ENCODE measurements around the gene OR5B2.
"Not testable (repeated sequence)": the region's sequence is repeated elsewhere in the genome, so short reads cannot be mapped to it uniquely, and the experiment has no call there.

OR5B2 gene

DNA sequence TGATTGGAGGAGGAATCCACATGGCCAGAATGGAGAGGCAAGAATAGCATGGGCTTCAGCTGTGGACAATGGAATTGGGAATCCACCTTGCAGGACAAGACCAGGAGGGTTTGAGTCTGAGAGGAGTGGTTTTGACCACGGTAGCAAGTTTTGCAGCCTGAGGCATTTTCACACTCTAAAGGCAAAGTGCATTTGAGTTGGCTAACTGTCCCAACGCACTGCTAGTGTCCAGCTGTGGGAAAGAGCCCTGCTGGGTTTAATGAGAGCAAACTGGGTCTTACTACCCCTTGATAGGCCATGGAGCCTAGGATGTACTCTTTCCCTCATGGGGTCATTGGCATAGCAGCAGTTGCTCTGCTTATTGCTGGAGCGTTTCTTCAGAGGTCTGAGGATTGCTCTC, at the start of gene OR5B2:
OR5B2 (minus strand) TSS at position 101 of the 400 bp plus-strand sequence. CDS start 4,860 bp downstream, outside the sequence.
- DNase-seq: no peak

- no peak for DNase-seq
These were observed 44.0 kb upstream of the OR5B2 start for GRCh38 chr11:58471892-58472291.

DNA sequence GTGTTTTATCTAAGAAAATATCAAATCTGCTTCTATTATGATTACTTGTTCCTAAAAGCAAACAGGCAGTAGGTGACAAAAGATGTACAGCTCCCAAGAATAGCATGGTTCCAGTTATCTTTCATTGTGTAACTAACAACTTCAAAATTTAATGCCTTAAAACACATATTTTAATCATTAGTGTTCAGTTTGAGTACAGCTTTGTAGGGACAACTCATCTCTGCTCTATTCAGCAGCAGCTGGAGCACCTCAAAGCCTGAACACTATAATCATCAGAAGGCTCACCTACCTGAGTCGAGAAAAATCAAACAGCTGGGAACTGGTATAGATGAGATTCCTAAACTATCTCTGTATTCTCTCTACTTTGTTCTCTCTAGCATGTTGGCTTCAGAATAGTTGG, 38.4 kb upstream of the OR5B2 start:
- DNase-seq: no peak

DNA sequence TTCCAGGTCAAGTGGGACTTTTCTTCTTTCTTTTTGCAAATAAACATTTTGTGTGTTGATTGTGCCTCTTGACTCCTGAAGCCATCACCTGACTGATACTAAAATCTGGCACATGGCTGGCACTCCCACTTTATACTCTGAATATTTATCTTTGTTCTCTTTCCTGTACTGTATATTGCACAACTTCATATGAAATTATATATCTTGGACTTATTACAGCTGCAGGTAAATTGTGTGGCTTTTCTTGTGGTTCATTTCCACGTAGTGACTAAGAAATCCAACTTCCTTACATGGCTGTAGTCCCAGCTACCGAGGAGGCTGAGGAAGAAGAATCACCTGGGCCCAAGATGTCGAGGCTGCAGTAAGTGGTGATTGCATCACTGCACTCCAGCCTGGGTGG, 37.8 kb upstream of the OR5B2 start:
- no peak for DNase-seq

GRCh38 chr11:58451585-58451984, 23.7 kb upstream of the OR5B2 start:
- DNase-seq: no peak

DNA sequence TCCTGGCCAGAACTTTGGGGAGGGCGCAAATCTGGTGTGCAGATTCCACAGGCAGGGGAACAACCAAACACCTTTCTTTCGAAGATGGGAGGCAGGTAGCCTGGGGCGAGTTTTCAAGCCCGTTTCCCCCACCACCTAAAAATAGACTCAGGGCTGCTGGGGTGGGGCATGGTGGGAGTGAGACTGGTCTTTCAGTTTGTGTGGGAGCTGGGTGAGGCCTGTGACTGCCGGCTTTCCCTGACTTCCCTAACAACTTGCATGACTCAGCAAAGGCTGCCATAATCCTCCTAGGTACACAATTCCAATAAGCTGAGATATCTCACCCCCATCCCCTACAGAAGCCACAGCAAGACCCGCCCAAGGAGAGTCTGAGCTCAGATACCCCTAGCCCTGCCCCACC, 18.4 kb upstream of the OR5B2 start:
- DNase-seq: no peak

GRCh38 chr11:58444300-58444699, 16.4 kb upstream of the OR5B2 start:
- no peak for DNase-seq

DNA sequence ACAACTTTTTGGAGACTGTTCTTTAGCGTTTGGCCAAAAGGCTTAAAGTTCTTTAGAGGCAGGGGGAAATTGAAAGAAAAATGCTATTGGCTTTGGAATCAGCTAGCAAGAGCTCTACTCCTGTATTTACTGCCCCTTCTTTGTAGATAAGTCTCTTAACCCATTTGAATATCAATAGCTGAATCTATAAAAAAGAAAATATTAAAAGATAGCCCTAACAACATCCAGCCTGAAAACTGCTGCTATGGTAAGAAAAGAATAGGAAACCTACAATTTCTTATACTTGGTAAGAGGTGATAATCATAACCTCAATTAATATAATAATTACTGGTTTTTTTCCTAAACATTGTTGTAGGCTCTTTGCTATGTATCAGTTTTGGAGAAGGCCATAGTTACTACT, 14.2 kb upstream of the OR5B2 start, which contains the start of gene OR5B12:
OR5B12 (minus strand) TSS at position 101 of the 400 bp plus-strand sequence. CDS start 2,085 bp downstream, outside the sequence.
- no peak for DNase-seq

GRCh38 chr11:58438486-58438885, 10.6 kb upstream of the OR5B2 start:
- no peak for DNase-seq

GRCh38 chr11:58434217-58434616, 6.3 kb upstream of the OR5B2 start:
- no peak for DNase-seq

- no peak for DNase-seq
These were observed 5.8 kb upstream of the OR5B2 start for GRCh38 chr11:58433638-58434203.

- no peak for DNase-seq
These were observed 1.4 kb upstream of the OR5B2 start for GRCh38 chr11:58429273-58429672.

DNA sequence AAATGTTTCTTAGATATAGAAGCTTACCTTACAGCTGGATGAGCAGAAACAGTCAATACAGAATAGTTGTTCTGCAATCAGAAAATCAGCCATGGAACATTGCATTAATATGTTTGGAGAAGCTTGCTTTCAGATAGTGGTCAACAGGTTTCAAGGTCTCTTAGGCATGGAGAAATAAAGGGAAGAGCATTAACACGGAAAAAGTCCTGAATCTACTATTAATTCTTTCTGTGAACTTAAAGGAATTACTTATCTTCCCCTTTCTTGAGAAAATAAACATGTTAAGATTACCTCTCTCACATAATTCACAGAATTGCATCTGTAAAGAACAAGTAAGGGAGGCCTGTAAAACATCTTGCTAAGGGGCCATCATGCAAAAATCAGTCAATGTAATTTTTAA, 21.1 kb downstream of the OR5B2 start, which contains the start of gene OR5B3:
OR5B3 (minus strand) TSS at position 101 of the 400 bp plus-strand sequence. CDS start 3,465 bp downstream, outside the sequence.
- no peak for DNase-seq

- not testable (repeated sequence) for DNase-seq
These were observed 28.3 kb downstream of the OR5B2 start for GRCh38 chr11:58399622-58400021.

DNA sequence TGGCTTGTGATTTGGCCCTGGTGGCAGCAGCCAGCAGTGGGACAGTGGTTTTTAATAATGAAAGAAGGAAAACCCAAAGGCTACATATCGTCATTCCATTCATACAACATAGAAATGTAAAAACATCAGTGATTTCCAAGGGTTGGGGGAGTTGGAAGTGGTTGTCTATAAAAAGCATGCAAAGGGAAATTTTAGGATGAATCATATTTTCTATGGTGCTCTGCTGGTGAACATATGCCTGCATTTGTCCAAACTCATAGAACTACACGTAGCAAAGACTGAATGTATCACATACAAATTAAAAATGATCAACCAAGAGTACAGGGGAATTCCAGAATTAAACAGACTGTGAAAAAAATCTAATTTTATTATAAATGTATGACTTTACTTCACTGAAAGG, 32.3 kb downstream of the OR5B2 start:
- no peak for DNase-seq

DNA sequence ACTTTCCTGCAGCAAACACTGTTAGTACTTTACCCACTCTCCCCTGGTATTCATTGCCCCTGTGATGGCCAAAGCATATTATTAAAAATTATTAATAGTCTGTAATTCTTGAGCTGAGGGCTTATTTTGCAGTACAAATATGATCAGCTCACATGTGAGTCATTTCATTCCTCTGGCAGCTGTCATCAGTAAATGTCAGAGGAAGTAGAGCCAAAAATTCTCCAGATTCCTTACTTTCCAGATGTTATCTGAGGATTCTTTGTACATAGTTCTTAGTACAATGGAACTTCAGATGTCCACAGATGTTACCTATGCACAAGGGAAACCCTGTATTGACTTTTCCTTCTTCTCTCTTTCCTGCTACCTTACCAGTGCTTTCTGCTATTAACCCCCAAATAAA, 33.7 kb downstream of the OR5B2 start:
- peak; percentile 29 for DNase-seq

DNA sequence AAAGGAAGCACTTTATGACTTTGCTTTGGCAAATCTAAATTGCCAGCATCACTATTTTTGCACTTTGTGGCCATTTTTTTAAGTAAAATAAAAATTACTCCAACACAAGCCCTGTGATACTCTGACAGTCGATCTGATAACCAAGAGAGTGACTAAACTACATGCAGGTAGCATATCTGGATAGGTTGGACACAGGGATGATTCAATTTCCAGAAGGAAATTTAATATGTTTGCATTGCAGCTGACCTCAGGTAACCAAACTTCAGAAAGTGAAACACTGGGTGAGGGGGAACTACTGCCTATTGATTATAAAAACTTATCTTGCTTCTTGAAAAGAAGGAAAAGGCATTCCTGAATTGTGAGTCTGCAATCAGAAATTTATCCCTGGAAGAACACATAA, 35.2 kb downstream of the OR5B2 start:
- no peak for DNase-seq

GRCh38 chr11:58391879-58392278, 36.0 kb downstream of the OR5B2 start:
- no peak for DNase-seq

DNA sequence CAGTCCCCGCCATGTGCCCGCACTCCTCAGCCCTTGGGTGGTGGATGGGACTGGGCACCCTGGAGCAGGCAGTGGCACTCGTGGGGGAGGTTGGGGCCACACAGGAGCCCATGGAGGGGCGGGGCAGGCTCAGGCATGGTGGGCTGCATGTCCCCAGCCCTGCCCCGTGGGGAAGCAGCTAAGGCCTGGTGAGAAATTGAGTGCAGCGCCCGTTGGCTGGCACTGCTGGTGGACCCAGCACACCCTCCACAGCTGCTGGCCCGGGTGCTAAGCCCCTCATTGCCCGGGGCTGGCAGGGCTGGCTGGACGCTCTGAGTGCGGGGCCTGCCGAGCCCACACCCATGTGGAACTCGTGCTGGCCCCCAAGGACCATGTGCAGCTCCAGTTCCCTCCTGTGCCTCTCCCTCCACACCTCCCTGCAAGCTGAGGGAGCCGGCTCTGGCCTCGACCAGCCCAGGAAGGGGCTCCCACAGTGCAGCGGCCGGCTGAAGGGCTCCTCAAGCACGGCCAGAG, 37.3 kb downstream of the OR5B2 start:
- DNase-seq: no peak

Measured in 8988T (cell line).